Mammary microvascular endothelial cell (primary cell): ENCODE results near the gene MYO5B. TPM values are rescaled to one million over a fixed set of nuclear protein-coding genes. Genes with fewer than 3 reads are reported as not detected.

Experiments used
- total RNA-seq: library from RNA; depleted of rRNA; stranded (reverse); fragments of >200 nt; gene quantifications from 2 replicates; pipeline ENCODE4 v1.2.3, GENCODE V29; 2015

Gene MYO5B
- total RNA-seq, result 1.8 and 2.1 TPM in 2 replicates

DNA sequence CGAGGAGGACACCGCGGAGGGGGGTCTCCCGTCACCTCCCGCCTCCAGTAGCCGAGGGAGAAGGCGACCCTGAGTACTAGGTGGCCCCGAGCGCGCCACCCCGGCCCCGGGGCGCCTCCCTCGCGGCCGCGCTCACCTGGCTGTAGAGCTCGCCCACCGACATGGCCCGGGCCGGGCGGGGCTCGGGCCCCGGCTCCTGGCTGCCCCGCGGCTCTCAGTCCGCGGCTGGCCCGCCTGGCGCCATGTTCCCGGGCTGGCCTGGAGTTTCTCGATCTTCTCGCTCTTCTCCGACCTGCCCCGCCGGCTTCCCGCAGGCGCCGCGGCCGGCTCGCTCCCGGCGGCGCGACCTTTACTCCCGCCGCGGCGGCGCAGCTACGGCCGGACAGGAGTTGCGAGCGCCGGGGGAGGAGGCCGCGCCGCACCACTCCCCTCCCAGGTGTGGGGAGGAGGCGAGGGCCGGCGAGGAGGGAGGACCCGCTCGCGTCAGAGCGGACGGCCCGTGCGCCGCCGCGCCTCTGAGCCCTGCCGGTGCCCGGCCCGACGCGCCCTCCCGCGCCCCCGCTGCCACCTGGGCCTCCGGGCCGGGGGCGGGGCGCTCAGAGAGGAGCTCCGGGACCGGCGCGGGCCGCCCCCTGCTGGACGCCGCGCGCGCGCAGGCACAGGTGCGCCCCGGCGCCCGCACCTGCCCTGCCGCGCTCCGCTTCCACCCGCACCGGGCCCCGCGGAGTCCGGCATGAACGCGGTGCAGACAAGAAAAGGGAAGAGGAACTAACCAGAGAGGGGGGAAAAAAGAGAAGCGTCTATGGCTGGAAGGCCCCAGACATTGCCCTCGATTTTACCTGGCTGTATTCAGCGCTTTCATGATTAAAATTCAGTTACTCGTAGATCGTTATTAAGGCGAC is at the start of gene MYO5B:
Gene MYO5B (minus strand): TSS at position 517 of the 902 bp plus-strand sequence. CDS start 354 bp downstream, at position 163.

DNA sequence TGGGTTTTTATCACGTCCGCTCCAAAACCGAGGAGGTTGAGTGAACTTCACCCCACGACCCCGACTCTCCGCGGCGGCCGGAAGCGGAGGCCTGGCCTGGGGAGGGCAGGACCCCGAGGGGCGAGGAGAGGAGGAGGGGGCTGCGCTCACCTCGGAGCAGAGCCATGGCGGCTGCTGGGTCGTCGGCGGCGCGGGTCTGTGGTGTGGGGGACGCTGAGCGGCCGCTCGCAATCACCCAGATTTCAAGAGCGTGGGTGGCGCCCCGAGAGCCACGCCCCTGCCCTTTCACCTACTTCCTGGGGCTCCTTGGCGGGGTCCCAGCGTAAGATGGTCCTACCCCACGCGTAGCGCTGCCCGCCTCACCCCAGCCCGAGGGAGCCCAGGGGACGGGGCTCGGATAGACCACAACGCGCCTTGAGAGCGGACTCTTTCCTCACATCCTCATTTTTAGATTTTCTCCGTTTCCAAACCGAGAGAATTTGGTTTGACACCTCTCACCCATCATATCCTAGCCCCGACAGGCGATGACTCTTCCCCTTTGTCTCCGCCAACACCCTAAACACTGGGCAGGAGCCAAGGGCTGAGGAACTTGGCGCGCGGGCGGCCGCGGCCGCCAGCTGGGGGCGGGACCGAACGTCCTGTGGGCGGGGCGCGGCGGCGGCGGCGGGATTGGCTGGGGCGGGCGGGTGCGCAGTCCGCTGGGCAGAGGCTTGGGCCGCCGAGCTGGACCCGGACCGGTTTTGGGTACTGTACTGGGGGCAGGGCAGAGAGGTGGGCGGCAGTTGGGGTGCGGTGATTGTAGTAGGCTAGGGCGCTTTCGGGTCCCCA is 381.4 kb downstream of the MYO5B start, which contains the start of gene ACAA2:
Gene ACAA2 (minus strand): TSS at position 215 of the 828 bp plus-strand sequence. CDS start 49 bp downstream, at position 166.

Other genes with a start within 250 kb of the MYO5B start
- 0.25 and 0.27 TPM in 2 replicates for gene CFAP53, start 71.3 kb upstream of the MYO5B start, total RNA-seq
- gene MBD1, start 86.4 kb upstream of the MYO5B start, total RNA-seq, result 54.0 and 56.0 TPM in 2 replicates
- 35.8 and 36.0 TPM in 2 replicates for gene CXXC1, start 92.5 kb upstream of the MYO5B start, total RNA-seq
- gene SKA1, start 179.9 kb upstream of the MYO5B start, total RNA-seq, result 20.9 and 30.3 TPM in 2 replicates